GM12864 (cell line): ENCODE measurements around the gene STEAP1B.

ENCODE experiments used
- DNase-seq: peaks from one replicate; pipeline ENCODE4 v3.0.0-alpha.2; 2011; ENCODE audit warnings: low read depth
- H3K4me3 ChIP-seq: 2 replicates; pipeline ENCODE4 v1.5.1; 2011; ENCODE audit warnings: mild to moderate bottlenecking, low read depth, low read length, control low read depth
- TF ChIP-seq, protein P1 (sequence below): IDR thresholded peaks from 2 replicates; pipeline ENCODE4 v1.5.1; 2011; ENCODE audit warnings: low read depth, mild to moderate bottlenecking, moderate library complexity, low read length, control low read depth, inconsistent platforms; ENCODE audit errors: missing control alignments

The STEAP1B gene

DNA sequence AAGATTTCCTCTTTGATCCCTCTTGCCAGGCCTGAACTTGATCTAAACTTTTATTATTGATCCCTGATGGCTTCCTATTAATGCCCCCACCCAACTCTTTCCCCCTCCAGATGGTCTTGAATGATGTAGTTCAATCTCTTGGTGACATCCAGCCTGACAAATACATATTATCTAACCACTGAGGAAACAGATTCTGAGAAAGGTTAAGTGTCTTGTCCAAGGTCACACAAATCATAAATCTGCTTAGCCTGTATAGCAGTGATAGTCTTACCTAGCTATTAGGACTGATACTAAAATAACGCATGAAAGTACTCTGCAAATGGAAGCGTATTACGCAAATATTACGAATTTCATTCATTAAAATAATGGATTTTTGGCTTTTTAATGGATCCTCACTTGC lies 22.7 kb downstream of the STEAP1B start:
- no peak overlapping the region for H3K4me3 ChIP-seq
- TF ChIP-seq, protein P1, sequence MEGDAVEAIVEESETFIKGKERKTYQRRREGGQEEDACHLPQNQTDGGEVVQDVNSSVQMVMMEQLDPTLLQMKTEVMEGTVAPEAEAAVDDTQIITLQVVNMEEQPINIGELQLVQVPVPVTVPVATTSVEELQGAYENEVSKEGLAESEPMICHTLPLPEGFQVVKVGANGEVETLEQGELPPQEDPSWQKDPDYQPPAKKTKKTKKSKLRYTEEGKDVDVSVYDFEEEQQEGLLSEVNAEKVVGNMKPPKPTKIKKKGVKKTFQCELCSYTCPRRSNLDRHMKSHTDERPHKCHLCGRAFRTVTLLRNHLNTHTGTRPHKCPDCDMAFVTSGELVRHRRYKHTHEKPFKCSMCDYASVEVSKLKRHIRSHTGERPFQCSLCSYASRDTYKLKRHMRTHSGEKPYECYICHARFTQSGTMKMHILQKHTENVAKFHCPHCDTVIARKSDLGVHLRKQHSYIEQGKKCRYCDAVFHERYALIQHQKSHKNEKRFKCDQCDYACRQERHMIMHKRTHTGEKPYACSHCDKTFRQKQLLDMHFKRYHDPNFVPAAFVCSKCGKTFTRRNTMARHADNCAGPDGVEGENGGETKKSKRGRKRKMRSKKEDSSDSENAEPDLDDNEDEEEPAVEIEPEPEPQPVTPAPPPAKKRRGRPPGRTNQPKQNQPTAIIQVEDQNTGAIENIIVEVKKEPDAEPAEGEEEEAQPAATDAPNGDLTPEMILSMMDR = no peak
- DNase-seq = no peak

DNA sequence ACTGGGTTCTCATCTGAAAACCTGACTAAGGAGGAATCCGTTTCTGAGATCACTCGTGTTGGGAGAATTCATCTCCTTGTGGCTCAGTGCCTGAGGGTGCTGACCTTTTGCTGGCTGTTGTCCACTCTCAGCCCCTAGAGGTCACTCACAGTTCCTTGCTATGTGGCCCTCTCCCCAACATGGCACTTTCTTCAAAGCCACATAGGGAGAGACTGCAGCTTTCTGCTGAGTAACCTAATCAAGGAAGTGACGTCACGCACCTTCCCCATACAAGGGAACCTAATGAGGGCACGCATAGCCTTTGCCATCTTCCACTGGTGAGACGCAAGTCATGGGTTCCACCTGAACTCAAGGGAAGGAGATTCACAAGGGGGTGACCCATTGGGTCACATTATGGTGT lies 23.2 kb downstream of the STEAP1B start:
- H3K4me3 ChIP-seq = no peak overlapping the region
- DNase-seq = no peak
- TF ChIP-seq, protein P1 = no peak

DNA sequence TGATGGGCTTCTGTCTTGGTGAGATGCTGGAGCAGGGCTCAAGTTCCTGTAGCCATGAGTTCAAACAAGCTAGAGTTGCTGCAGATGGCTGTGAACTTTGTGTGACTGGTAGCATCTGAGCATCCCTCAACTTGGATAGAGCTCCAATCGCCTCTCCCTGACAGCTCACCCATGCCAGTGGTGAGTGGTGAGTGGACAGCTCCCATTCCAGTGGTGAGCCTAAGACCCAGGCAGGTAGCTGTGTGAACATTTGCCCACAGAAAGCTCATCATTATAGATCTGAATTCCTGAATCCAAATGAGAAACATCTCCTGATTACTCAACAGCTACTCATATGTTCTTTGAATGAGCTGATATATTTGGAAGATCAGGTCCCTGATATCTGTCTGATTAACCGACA lies 25.3 kb downstream of the STEAP1B start:
- DNase-seq = no peak
- H3K4me3 ChIP-seq = no peak overlapping the region
- TF ChIP-seq, protein P1 = no peak

DNA sequence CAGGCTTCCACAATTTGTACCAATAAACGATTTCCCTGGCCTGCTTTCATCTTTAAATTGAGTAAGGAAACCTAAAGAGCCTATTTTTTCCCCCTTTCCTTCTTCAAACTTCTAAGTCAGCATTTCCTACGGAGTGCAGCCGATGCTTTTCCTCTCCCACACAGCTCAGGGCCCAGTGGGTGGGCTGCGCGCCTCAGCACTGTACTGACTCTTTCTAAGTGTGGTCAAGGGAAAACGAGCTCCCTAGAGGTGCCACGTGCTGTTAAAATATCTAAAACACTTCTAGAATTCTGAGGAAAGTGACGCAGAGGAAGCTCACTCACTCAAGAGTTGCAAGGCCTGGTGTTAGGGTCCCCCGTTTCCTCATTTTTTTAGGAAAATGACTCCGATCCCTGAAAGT lies 29.0 kb downstream of the STEAP1B start:
- no peak overlapping the region for H3K4me3 ChIP-seq
- TF ChIP-seq, protein P1 = no peak
- no peak for DNase-seq

DNA sequence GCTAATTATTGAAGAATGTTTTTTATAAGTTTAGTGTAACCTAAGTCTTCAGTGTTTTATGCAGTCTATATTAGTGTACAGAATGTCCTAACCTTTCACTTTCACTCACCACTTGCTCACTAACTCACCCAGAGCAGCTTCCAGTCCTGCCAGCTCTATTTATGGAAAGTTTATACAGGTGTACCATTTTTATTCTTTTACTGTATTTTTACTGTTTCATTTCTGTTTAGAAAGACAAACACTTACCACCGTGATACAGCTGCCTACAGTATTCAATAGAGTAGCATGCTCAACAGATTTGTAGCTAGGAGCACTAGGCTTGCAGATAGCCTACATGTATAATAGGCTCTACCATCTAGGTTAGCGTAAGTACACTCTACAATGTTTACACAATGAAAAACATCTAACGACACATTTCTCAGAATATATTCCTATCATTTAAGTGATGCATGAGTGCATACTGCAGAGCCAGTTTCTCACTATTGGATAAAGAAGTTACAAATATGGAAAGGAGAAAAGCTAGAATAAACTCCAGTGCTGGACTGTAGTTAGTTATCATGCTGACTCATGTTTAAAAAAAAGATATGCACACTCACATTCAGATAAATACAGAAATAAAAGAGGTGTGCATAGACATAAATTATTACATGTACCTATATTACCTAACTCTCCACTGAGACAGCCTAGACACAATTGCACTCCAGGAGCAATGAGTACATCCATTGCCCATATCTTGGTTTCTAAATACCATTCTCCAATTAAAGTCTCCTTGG lies 30.4 kb downstream of the STEAP1B start:
- no peak overlapping the region for H3K4me3 ChIP-seq
- no peak for DNase-seq
- TF ChIP-seq, protein P1 = no peak

DNA sequence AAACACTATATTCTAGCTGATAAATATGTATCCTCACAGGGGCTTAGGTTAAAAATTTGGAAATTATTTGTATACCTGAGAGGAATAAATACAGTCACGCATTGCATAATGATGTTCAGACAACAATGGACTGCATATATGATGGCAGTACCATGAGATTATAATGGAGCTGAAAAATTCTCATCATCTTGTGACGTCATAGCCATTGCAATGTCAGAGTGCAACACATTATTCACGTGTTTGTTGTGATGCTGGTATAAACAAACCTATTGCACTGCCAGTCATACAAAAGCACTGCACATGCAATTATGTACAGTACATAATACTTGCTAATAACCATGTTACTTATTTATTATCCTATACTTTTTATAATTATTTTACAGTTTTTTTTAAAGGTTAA lies 31.4 kb downstream of the STEAP1B start:
- no peak overlapping the region for H3K4me3 ChIP-seq
- no peak for DNase-seq
- TF ChIP-seq, protein P1 = no peak

DNA sequence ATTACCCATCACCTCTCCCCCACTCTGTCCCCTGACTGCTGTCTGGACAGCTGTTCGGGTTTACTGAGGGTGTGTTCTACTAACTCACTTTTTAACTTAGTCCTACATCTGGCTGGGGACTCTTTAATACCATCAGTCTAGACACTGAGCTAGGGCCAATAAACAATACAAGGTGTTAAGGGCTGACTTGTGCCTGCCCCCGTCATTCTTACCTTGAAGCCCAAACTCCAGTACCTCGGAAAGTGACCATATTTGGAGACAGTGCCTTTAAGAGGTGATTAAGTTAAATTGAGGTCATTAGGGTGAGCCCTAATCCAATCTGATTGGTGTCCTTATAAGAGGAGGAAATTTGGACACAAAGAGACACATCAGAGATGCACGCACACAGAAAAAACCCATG lies 35.7 kb downstream of the STEAP1B start:
- TF ChIP-seq, protein P1 = no peak
- no peak for DNase-seq
- no peak overlapping the region for H3K4me3 ChIP-seq
